Measurements from ENCODE around the gene TXNRD2. TPM values are rescaled to one million over a fixed set of nuclear protein-coding genes. Genes with fewer than 3 reads are reported as not detected.

TXNRD2 gene
- total RNA-seq, 1 experiment from 2014 or later: 19.7 TPM

- Histone ChIP-seq H3K9me3 (ENCODE audit: control insufficient read depth in 1 of 2, insufficient read depth in 1 of 2, low read depth in 1 of 2, low read length in 2 of 2) (no peaks in the 10 kb centered on the region), H4K20me1 (ENCODE audit: insufficient read depth) (no peaks in the 10 kb centered on the region), H3K4me3 (replicated peaks in 1 of 2; ENCODE audit: low read depth in 1 of 2, low read length in 2 of 2) (peak overlapping the region; percentile 46 to 64), H3K4me2 (ENCODE audit: low read length) (peak overlapping the region; percentile 99), H3K27me3 (ENCODE audit: insufficient read depth, low read length) (no peaks in the 10 kb centered on the region), H2AFZ (ENCODE audit: low read depth, low read length, poor library complexity, severe bottlenecking) (no peak overlapping the region), H3K9ac (ENCODE audit: low read length) (peak overlapping the region; percentile 74), H3K36me3 (ENCODE audit: control insufficient read depth in 1 of 2, insufficient read depth in 2 of 2, low read length in 2 of 2) (peaks cover 2 to 12% of the 10 kb centered on the region in 2 experiments; a peak in 2 of 4 replicates), H3K9me2 (ENCODE audit: insufficient read depth) (no peaks in the 10 kb centered on the region), H3K4me1 (ENCODE audit: control insufficient read depth in 1 of 2, insufficient read depth in 2 of 2, low read length in 2 of 2) (peaks cover 44 to 60% of the 10 kb centered on the region in 2 experiments), H3K27ac (ENCODE audit: low read depth, low read length) (peak overlapping the region; percentile 99), H3K79me2 (ENCODE audit: insufficient read depth, low read length) (no peaks in the 10 kb centered on the region)
- BruUV-seq (replicated peaks): no TSS peak
- ATAC-seq (peak; percentile 79), DNase-seq (ENCODE audit: low read depth, low spot score) (peak; percentile 79)
- ChIA-PET CTCF (interaction anchor here (0.6 to 2.0 kb wide), 7 partner anchors 8 to 967 kb away, joined by 3 to 15 read pairs (median 3); no protein-coding TSS in a partner anchor), POLR2A (interaction anchor here (0.7 to 1.3 kb wide), 5 partner anchors 8 to 189 kb away, joined by 3 to 5 read pairs (median 3); no protein-coding TSS in a partner anchor), RAD21 (ENCODE audit: low non-redundant PET in 1 of 2, low total read pairs in 2 of 2, uncharacterized antibody in 2 of 2, unreplicated experiment in 2 of 2) (interaction anchor here in 1 of 2 experiments (1.7 kb wide), 1 partner anchor 232 kb away, joined by 5 read pairs; no protein-coding TSS in a partner anchor)
- intact Hi-C loops (cut with micrococcal nuclease): loop anchor here (10.0 kb wide), 1 partner anchor 152 kb away; the partner anchor contains the start of genes RANBP1 and TRMT2A
- TF ChIP-seq EZH2phosphoT487 (IDR thresholded peaks at IDR 0.05; ENCODE audit: borderline replicate concordance) (no peak), EZH2 (IDR thresholded peaks at IDR 0.05) (no peak), POLR2A (IDR thresholded peaks at IDR 0.05; ENCODE audit: borderline replicate concordance, extremely low read depth, insufficient read depth, insufficient read length) (no peak), ELF1 (IDR thresholded peaks at IDR 0.05; ENCODE audit: borderline replicate concordance, low read depth) (no peak), ZFX (IDR thresholded peaks at IDR 0.05) (no peak), CEBPB (IDR thresholded peaks at IDR 0.05; ENCODE audit: low read depth) (no peak), CBX3 (IDR thresholded peaks at IDR 0.05; ENCODE audit: low read depth) (0 out of 2 replicates have a peak, but pooled peaks have one; percentile 7), POLR2AphosphoS5 (IDR thresholded peaks at IDR 0.05; ENCODE audit: low read depth, low read length) (peak; percentile 28; the same call in 1 of the 2 replicates), SRF (IDR thresholded peaks at IDR 0.05; ENCODE audit: low read depth) (no peak), RAD21 (IDR thresholded peaks at IDR 0.05; ENCODE audit: low read depth) (peak; percentile 67), FOSL1 (IDR thresholded peaks at IDR 0.05; ENCODE audit: low read depth) (no peak), CTCF (IDR thresholded peaks at IDR 0.05 in 2 of 3, conservative IDR thresholded peaks at IDR 0.05 in 1 of 3; ENCODE audit: borderline replicate concordance in 1 of 3, insufficient read depth in 1 of 3, low read depth in 2 of 3, low read length in 2 of 3) (peak; percentile 77 to 88 (median 78)), JUND (IDR thresholded peaks at IDR 0.05) (no peak), REST (IDR thresholded peaks at IDR 0.05; ENCODE audit: low read depth) (no peak), TCF7L2 (IDR thresholded peaks at IDR 0.05; ENCODE audit: borderline replicate concordance, extremely low read depth, insufficient read depth, insufficient read length) (no peak), SP1 (IDR thresholded peaks at IDR 0.05; ENCODE audit: low read depth) (no peak), EGR1 (IDR thresholded peaks at IDR 0.05; ENCODE audit: low read depth) (no peak), SIN3A (IDR thresholded peaks at IDR 0.05; ENCODE audit: low read depth) (no peak)
- TF ChIP-seq, protein P1, sequence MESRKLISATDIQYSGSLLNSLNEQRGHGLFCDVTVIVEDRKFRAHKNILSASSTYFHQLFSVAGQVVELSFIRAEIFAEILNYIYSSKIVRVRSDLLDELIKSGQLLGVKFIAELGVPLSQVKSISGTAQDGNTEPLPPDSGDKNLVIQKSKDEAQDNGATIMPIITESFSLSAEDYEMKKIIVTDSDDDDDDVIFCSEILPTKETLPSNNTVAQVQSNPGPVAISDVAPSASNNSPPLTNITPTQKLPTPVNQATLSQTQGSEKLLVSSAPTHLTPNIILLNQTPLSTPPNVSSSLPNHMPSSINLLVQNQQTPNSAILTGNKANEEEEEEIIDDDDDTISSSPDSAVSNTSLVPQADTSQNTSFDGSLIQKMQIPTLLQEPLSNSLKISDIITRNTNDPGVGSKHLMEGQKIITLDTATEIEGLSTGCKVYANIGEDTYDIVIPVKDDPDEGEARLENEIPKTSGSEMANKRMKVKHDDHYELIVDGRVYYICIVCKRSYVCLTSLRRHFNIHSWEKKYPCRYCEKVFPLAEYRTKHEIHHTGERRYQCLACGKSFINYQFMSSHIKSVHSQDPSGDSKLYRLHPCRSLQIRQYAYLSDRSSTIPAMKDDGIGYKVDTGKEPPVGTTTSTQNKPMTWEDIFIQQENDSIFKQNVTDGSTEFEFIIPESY (IDR thresholded peaks at IDR 0.05; ENCODE audit: extremely low read depth, insufficient replicate concordance, low read length): no peak
- TF ChIP-seq, protein P2, sequence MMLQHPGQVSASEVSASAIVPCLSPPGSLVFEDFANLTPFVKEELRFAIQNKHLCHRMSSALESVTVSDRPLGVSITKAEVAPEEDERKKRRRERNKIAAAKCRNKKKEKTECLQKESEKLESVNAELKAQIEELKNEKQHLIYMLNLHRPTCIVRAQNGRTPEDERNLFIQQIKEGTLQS (IDR thresholded peaks at IDR 0.05): no peak
These were observed 20.8 kb upstream of the TXNRD2 start for GRCh38 chr22:19962246-19962908.

All from HCT116 (cell line).